Sigmoid colon (tissue), 3 donors: ENCODE results near the gene DGCR6L.

ENCODE experiments used
- CTCF ChIP-seq, 4 experiments: fragments of 450-650 bp in 3 of 4; fragments of 200-600 bp in 1 of 4; IDR thresholded peaks; one replicate each; pipeline ENCODE4 v1.5.1; 2016 to 2019; ENCODE audit warnings: antibody characterized with exemption in 4 of 4, mild to moderate bottlenecking in 3 of 4, moderate library complexity in 2 of 4
- POLR2A ChIP-seq, 2 donors: fragments of 450-650 bp; IDR thresholded peaks; one replicate each; pipeline ENCODE4 v1.6.1; 2016; ENCODE audit warnings: antibody characterized with exemption in 2 of 2, mild to moderate bottlenecking in 2 of 2, moderate library complexity in 2 of 2

GRCh38 chr22:20273758-20274181 lies 46.1 kb downstream of the DGCR6L start:
- TF ChIP-seq POLR2A (IDR thresholded peaks at IDR 0.05) (no peak), CTCF (IDR thresholded peaks at IDR 0.05) (no peak)
